Measurements from ENCODE around the gene CPSF2. TPM values are rescaled to one million over a fixed set of nuclear protein-coding genes. Genes with fewer than 3 reads are reported as not detected.

The CPSF2 gene
- total and polyA plus RNA-seq, 8 donors = 5.5 to 36.6 (median 8.0) TPM

- WGBS, 5 donors = 15 to 32% (median 19%) methylated on average over 1 of the region's 1 CpG
- H3K27me3 ChIP-seq = no peaks in the 10 kb centered on the region
- H3K4me3 ChIP-seq = no peak overlapping the region
- no peaks in the 10 kb centered on the region for H3K4me1 ChIP-seq
- no peaks in the 10 kb centered on the region for H3K36me3 ChIP-seq
- no peak overlapping the region for H3K27ac ChIP-seq
- TF ChIP-seq CTCF (IDR thresholded peaks at IDR 0.05) (no peak), EP300 (IDR thresholded peaks at IDR 0.05) (no peak), POLR2AphosphoS5 (IDR thresholded peaks at IDR 0.05) (no peak), POLR2A (IDR thresholded peaks at IDR 0.05) (no peak)
- no peaks in the 10 kb centered on the region for H3K9me3 ChIP-seq
- DNase-seq = no peak
- intact Hi-C loops (cut with DNase I; ENCODE audit: low total_unique reads) = no loop called here
Measured at GRCh38 chr14:92217936-92218335, 96.2 kb downstream of the CPSF2 start.

Other genes with a start within 250 kb of the CPSF2 start
- 100 to 1,000 TPM in 2 of 5 donors, 10 to 100 TPM in 3; 44.9 to 151 (median 76.3) TPM for gene FBLN5, start 174.3 kb upstream of the CPSF2 start, total RNA-seq
- gene FBLN5, start 174.3 kb upstream of the CPSF2 start, polyA plus RNA-seq = 10 to 100 TPM; 20.1 to 48.3 (median 22.7) TPM
- 100 to 1,000 TPM in 1 of 5 donors, 10 to 100 TPM in 4; 20.9 to 135 (median 62.6) TPM for gene TRIP11, start 81.9 kb upstream of the CPSF2 start, total RNA-seq
- gene TRIP11, start 81.9 kb upstream of the CPSF2 start, polyA plus RNA-seq = 1 to 10 TPM; 3.5 to 3.8 (median 3.8) TPM
- 100 to 1,000 TPM in 1 of 5 donors, 10 to 100 TPM in 3, 1 to 10 TPM in 1; 4.5 to 229 (median 31.6) TPM for gene ATXN3, start 15.4 kb upstream of the CPSF2 start, total RNA-seq
- 10 to 100 TPM; 11.7 to 36.8 (median 18.7) TPM for gene ATXN3, start 15.4 kb upstream of the CPSF2 start, polyA plus RNA-seq
- gene NDUFB1, start 263 bp upstream of the CPSF2 start, total RNA-seq = 100 to 1,000 TPM in 4 of 5 donors, 10 to 100 TPM in 1; 22.2 to 517 (median 230) TPM
- gene NDUFB1, start 263 bp upstream of the CPSF2 start, polyA plus RNA-seq = 1,000 to 10,000 TPM in 1 of 3 donors, 100 to 1,000 TPM in 2; 801 to 1,152 (median 912) TPM
- gene SLC24A4, start 201.2 kb downstream of the CPSF2 start, total RNA-seq = under 1 TPM in 2 of 5 donors, not detected in 3; 0.45 to 0.92 TPM
- gene SLC24A4, start 201.2 kb downstream of the CPSF2 start, polyA plus RNA-seq = under 1 TPM in 2 of 3 donors, not detected in 1; 0.08 to 0.31 TPM

Data from stomach (tissue), 9 donors.